HL-60/S4 treated with retinoic acid at 250 ng/mL for 4 days and 3 days (cell line): ENCODE data around the gene CEACAM7.

ENCODE experiments used
- in situ Hi-C: fragments of 300-500 bp; cut with MboI; formaldehyde crosslinking; loops from 2 replicates; pipeline ENCODE4 v1.7.0; 2022; ENCODE audit warnings: low sequenced_read_pairs

Gene CEACAM7

GRCh38 chr19:41700381-41701195, 12.5 kb upstream of the CEACAM7 start:
- in situ Hi-C loops, result no loop called here

GRCh38 chr19:41699968-41700323, 11.9 kb upstream of the CEACAM7 start:
- in situ Hi-C loops, result no loop called here

DNA sequence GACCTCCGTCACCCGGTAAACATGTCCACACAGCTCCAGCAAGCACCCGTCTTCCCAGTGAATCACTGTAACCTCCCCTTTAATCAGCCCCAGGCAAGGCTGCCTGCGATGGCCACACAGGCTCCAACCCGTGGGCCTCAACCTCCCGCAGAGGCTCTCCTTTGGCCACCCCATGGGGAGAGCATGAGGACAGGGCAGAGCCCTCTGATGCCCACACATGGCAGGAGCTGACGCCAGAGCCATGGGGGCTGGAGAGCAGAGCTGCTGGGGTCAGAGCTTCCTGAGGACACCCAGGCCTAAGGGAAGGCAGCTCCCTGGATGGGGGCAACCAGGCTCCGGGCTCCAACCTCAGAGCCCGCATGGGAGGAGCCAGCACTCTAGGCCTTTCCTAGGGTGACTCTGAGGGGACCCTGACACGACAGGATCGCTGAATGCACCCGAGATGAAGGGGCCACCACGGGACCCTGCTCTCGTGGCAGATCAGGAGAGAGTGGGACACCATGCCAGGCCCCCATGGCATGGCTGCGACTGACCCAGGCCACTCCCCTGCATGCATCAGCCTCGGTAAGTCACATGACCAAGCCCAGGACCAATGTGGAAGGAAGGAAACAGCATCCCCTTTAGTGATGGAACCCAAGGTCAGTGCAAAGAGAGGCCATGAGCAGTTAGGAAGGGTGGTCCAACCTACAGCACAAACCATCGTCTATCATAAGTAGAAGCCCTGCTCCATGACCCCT, 11.3 kb upstream of the CEACAM7 start:
- in situ Hi-C loops, result no loop called here

DNA sequence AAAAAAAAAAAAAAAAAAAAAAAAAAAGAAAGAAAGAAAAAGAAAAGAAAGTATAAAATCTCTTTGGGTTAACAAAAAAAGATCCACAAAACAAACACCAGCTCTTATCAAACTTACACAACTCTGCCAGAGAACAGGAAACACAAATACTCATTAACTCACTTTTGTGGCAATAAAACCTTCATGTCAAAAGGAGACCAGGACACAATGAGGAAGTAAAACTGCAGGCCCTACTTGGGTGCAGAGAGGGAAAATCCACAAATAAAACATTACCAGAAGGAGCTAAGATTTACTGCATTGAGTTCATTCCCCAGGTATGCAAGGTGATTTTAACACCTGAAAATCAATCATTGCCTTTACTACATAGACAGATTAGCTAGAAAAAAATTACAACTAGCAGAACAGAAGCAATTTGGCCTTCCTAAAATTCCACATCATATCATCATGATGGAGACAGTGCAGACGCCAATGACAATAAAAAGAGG, 10.7 kb upstream of the CEACAM7 start:
- in situ Hi-C loops, result no loop called here

DNA sequence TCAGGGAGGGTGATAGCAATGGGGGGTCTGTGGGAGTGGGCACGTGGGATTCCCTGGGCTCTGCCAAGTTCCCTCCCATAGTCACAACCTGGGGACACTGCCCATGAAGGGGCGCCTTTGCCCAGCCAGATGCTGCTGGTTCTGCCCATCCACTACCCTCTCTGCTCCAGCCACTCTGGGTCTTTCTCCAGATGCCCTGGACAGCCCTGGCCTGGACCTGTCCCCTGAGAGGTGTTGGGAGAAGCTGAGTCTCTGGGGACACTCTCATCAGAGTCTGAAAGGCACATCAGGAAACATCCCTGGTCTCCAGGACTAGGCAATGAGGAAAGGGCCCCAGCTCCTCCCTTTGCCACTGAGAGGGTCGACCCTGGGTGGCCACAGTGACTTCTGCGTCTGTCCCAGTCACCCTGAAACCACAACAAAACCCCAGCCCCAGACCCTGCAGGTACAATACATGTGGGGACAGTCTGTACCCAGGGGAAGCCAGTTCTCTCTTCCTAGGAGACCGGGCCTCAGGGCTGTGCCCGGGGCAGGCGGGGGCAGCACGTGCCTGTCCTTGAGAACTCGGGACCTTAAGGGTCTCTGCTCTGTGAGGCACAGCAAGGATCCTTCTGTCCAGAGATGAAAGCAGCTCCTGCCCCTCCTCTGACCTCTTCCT, 9.3 kb upstream of the CEACAM7 start:
- in situ Hi-C loops, result no loop called here

DNA sequence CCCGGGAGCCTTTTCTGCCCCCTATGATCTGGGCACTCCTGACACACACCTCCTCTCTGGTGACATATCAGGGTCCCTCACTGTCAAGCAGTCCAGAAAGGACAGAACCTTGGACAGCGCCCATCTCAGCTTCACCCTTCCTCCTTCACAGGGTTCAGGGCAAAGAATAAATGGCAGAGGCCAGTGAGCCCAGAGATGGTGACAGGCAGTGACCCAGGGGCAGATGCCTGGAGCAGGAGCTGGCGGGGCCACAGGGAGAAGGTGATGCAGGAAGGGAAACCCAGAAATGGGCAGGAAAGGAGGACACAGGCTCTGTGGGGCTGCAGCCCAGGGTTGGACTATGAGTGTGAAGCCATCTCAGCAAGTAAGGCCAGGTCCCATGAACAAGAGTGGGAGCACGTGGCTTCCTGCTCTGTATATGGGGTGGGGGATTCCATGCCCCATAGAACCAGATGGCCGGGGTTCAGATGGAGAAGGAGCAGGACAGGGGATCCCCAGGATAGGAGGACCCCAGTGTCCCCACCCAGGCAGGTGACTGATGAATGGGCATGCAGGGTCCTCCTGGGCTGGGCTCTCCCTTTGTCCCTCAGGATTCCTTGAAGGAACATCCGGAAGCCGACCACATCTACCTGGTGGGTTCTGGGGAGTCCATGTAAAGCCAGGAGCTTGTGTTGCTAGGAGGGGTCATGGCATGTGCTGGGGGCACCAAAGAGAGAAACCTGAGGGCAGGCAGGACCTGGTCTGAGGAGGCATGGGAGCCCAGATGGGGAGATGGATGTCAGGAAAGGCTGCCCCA, 8.5 kb upstream of the CEACAM7 start:
- in situ Hi-C loops, result no loop called here

- in situ Hi-C loops, result no loop called here
Observed at GRCh38 chr19:41695745-41696144, 7.7 kb upstream of the CEACAM7 start.

GRCh38 chr19:41694831-41695635, 7.0 kb upstream of the CEACAM7 start:
- in situ Hi-C loops, result no loop called here

GRCh38 chr19:41694196-41694595, 6.1 kb upstream of the CEACAM7 start:
- in situ Hi-C loops, result no loop called here

DNA sequence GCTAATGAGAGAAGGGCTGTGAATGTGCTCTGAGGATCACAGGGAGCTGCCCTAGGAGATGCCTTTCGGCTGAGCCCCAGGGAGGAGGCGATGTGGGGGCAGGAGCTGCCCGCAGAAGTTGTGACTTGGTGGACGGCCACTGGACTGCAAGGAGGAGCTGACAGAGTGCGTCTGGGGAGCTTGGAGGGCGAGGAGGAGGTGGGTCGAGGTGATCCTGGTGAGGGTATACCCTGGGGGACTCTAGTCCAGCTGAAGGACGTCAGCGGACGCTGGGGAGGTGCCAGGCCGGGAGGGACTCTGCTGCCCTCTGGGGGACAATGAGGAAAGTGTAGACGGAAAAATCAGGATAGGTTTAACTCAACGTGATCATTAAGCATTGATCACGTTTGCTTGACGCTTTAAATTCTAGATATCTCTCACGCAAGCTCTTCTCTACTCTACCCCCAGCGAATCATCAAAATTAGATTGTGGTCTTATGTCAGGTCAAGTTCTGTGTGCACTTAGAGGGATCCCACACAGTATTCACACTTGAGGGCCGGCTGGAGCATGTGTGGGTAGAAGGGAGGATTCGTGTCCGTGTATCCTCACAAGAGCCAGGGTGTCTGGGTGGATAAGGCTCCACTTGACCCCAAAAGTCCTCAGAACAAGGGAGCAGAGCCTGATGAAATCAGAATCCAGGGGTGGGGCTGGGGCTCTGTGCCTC, 3.3 kb upstream of the CEACAM7 start:
- in situ Hi-C loops, result no loop called here

- in situ Hi-C loops, result no loop called here
Observed at GRCh38 chr19:41690801-41691065, 2.7 kb upstream of the CEACAM7 start.

DNA sequence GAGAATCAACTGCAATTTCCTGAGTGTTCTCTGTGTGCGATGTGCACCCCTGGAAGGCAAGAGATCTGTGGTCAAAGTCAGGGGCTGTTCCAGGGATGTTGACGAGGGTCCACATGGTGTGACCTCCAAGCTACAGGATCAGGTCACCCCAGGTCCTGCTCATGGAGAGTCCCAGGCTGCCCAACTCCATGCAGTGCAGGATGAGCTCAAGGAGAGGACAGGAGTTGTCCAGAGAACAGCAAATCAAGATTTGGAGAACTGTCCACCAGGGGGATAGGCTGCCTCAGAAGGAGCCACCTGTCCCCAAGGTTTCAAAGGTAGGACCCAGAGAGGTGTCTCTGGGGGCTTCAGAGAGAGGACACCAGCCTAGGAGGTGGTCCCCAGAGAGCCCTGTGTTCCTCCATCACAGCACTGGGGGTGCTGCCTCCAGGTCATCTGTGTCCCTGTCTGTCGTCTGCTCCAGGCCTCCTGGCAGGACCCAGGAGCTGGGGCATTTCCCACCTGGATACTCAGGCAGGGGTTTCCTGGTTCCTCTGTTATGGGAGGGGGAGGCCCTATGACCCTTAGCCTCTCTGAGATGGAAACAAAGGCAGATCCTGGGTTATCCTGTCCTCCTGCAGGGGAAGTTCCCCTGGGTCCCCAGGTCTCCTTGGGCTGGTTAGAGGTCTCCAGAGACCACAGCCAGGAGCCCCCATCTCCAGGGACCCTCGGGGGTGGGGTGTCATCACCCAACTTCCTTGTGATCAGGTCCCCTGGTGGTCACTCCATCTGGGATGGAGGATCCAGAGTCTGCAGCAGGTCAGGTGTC, 2.1 kb upstream of the CEACAM7 start:
- in situ Hi-C loops, result no loop called here

DNA sequence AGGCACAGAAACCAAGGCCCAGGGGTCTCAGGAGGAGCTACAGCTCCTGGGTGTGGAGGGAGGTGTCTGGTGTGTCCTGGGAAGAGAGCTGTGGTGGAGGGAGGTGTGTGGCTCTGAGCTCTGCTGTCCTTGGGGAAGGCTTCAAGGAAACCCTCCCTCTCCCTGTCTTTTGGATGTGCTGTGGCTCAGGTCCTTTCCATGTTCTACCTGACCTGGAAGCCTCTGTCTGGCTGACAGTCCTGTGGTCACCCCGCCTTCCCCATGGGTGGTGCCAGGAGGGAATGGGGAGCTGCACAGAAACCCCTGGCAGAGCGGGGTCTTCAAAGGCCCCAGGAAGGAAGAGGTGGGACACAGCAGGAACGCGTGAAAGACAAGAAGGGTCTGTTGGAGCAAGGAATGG, 617 bp upstream of the CEACAM7 start:
- in situ Hi-C loops, result no loop called here

DNA sequence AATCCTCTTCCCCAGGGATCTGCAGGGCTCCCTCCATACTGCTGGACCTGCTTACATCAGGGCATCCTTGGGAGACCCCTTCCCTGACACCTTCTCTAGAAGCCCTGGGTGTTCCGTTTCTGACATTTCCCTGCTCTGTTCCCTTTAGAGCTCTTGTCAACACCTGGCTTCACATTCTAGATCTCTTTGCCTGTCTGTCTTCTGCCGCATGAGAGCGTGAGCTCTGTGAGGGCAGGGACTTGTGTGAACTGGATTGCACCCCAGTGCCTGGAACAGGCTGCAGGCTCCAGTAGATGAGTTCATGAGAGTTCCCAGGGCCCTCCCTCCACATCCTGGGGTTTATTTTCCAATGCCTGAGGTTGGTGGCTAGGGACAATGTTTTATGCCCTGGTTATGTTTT, 651 bp downstream of the CEACAM7 start:
- in situ Hi-C loops, result no loop called here

- in situ Hi-C loops, result no loop called here
Observed at GRCh38 chr19:41682437-41682836, 5.6 kb downstream of the CEACAM7 start.

DNA sequence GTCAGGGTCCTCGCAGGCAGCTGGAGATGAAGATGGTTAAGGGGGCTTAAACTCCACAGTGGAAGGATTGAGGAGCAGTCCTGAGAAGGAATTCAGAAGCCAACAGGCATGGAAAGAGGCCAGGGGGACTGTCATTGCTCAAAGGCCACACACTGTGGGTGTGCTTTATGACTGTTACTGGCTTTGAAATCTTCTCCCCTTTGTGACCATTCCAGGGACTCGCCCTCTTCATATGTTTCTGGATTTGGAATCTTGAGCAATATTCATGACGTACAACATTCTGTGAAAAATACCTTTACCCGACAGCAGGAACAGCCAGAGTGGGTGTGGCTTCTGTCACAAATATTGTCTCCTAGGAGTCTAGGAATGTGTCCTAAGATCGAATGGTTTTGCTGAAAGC, 16.6 kb downstream of the CEACAM7 start:
- in situ Hi-C loops, result no loop called here

DNA sequence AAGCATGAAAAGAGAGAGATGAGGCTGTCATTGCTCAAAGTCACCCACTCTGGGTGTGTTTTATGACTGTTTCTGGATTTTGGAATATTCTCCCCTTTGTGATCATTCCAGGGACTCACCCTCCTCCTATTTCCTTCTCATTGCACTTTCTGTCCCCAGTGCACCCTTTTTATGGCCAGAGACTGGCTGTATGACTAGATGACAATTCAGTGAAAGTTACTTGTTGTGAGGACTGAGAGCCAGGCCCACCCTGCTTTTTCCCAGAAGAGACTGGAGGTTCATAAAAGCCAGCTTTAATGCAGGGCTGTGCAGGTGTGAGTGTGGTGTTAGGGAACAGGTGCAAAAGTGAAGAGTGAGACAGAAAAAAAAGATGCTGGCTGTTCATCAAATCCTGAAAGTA, 17.3 kb downstream of the CEACAM7 start:
- in situ Hi-C loops, result no loop called here

DNA sequence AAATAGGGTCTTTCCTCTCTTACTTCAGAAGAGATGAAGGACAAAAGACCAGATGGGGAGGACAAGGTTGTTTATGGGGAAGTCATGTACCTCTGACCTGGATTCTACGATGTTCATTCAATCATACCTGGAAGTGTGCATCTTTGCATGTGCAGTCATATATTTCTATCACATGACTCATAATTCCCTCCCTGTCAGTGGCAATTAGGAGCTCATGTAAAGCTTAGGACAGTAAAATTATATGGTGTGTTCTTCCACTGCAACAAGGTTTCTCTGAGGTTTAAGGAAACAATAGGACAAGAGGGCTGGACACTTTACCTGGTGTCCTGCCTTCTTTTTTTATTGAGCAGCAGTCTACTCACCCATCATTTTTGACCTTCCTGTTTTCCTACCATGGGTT, 19.8 kb downstream of the CEACAM7 start:
- in situ Hi-C loops, result no loop called here

GRCh38 chr19:41666075-41666474, 22.0 kb downstream of the CEACAM7 start:
- in situ Hi-C loops, result no loop called here
